IMR-90 (cell line): ENCODE data around the gene FIS1. TPM values are rescaled to one million over a fixed set of nuclear protein-coding genes. Genes with fewer than 3 reads are reported as not detected.

Experiments
- ATAC-seq: fragments of 200-7000 bp; cut with Tn5 transposase; 2 replicates; pipeline ENCODE4 v1.9.1; 2020; ENCODE audit warnings: low read depth, mild to moderate bottlenecking, moderate library complexity
- BruUV-seq: library from RNA; stranded (reverse); fragments of 400-500 nt; replicated peaks from 2 replicates; lab custom pipeline; 2021; lab: Mats Ljungman, UMichigan
- CTCF ChIA-PET: fragments of 300-600 bp; formaldehyde crosslinking; extraction: SDS; loops from one replicate; lab custom pipeline; 2021; ENCODE audit warnings: antibody characterized with exemption; lab: Yijun Ruan, JAX
- POLR2A ChIA-PET: fragments of 300-600 bp; sonication (Branson Sonifier 250); formaldehyde crosslinking; loops from one replicate; lab custom pipeline; 2022; ENCODE audit warnings: antibody characterized with exemption; ENCODE audit not compliant: unreplicated experiment; lab: Charles Lee
- DNase-seq: peaks from one replicate; pipeline ENCODE4 v3.0.0; 2013
- H2AFZ ChIP-seq: replicated peaks from 2 replicates; pipeline ENCODE3; 2013; ENCODE audit warnings: low read length, mild to moderate bottlenecking; ENCODE audit not compliant: poor library complexity
- H2AK5ac ChIP-seq: 2 replicates; pipeline ENCODE4 v1.6.1; 2013; ENCODE audit warnings: low read depth, low read length, inconsistent platforms
- H2AK9ac ChIP-seq: replicated peaks from 2 replicates; pipeline ENCODE3; 2013; ENCODE audit warnings: mild to moderate bottlenecking, low read depth, low read length, moderate library complexity; ENCODE audit not compliant: poor library complexity
- H2BK120ac ChIP-seq: 2 replicates; pipeline ENCODE4 v1.6.1; 2013; ENCODE audit warnings: low read depth, low read length, inconsistent platforms
- H2BK15ac ChIP-seq: 3 replicates; pipeline ENCODE4 v1.6.1; 2013; ENCODE audit warnings: low read depth, low read length, inconsistent platforms
- H2BK20ac ChIP-seq: 2 replicates; pipeline ENCODE4 v1.6.1; 2013; ENCODE audit warnings: low read depth, mild to moderate bottlenecking, inconsistent platforms, low read length, moderate library complexity
- H2BK5ac ChIP-seq: 2 replicates; pipeline ENCODE4 v1.6.1; 2013; ENCODE audit warnings: mild to moderate bottlenecking, low read depth, low read length, inconsistent platforms; ENCODE audit not compliant: poor library complexity, severe bottlenecking
- H3K14ac ChIP-seq: replicated peaks from 2 replicates; pipeline ENCODE4 v1.6.1; 2013; ENCODE audit warnings: low read depth, low read length, inconsistent platforms
- H3K18ac ChIP-seq: 2 replicates; pipeline ENCODE4 v1.6.1; 2013; ENCODE audit warnings: low read depth, low read length, control low read depth
- H3K23ac ChIP-seq: 2 replicates; pipeline ENCODE4 v1.6.1; 2013; ENCODE audit warnings: low read depth, low read length, inconsistent platforms
- H3K27ac ChIP-seq: 2 replicates; pipeline ENCODE4 v1.5.1; 2013; ENCODE audit warnings: mild to moderate bottlenecking, control low read depth, low read length; ENCODE audit not compliant: insufficient read depth
- H3K27me3 ChIP-seq: 2 replicates; pipeline ENCODE4 v1.6.1; 2013; ENCODE audit warnings: low read length; ENCODE audit not compliant: control insufficient read depth, insufficient read depth
- H3K36me3 ChIP-seq: 2 replicates; pipeline ENCODE4 v1.6.1; 2013; ENCODE audit warnings: low read length, mixed read lengths; ENCODE audit not compliant: control insufficient read depth, insufficient read depth
- H3K4ac ChIP-seq: 2 replicates; pipeline ENCODE4 v1.6.1; 2013; ENCODE audit warnings: low read depth, low read length, inconsistent platforms
- H3K4me1 ChIP-seq: 2 replicates; pipeline ENCODE4 v1.6.1; 2013; ENCODE audit warnings: low read length, mixed read lengths; ENCODE audit not compliant: control insufficient read depth, insufficient read depth
- H3K4me2 ChIP-seq: 2 replicates; pipeline ENCODE4 v1.6.1; 2013; ENCODE audit warnings: low read depth, mild to moderate bottlenecking, control low read depth, low read length, moderate library complexity
- H3K4me3 ChIP-seq: 2 replicates; pipeline ENCODE4 v1.5.1; 2013; ENCODE audit warnings: low read depth, mild to moderate bottlenecking, control low read depth, low read length, moderate library complexity; ENCODE audit not compliant: insufficient read depth
- H3K56ac ChIP-seq: 2 replicates; pipeline ENCODE4 v1.6.1; 2013; ENCODE audit warnings: low read length, inconsistent platforms; ENCODE audit not compliant: insufficient read depth; ENCODE audit errors: extremely low read depth
- H3K79me1 ChIP-seq, 2 experiments: 2 replicates each; pipeline ENCODE4 v1.6.1; 2013; ENCODE audit warnings: low read length in 2 of 2, inconsistent platforms in 1 of 2, low read depth in 1 of 2
- H3K9ac ChIP-seq: 2 replicates; pipeline ENCODE4 v1.6.1; 2013; ENCODE audit warnings: low read depth, low read length, control low read depth
- H3K9me1 ChIP-seq: 2 replicates; pipeline ENCODE4 v1.6.1; 2013; ENCODE audit warnings: low read length, inconsistent platforms; ENCODE audit not compliant: insufficient read depth
- H3K9me3 ChIP-seq: 2 replicates; pipeline ENCODE4 v1.6.1; 2013; ENCODE audit warnings: low read length; ENCODE audit not compliant: control insufficient read depth, insufficient read depth
- H4K20me1 ChIP-seq: 2 replicates; pipeline ENCODE4 v1.6.1; 2013; ENCODE audit warnings: low read length, inconsistent platforms; ENCODE audit not compliant: insufficient read depth
- H4K5ac ChIP-seq: 2 replicates; pipeline ENCODE4 v1.6.1; 2013; ENCODE audit warnings: mild to moderate bottlenecking, low read depth, low read length, control low read depth
- H4K8ac ChIP-seq, 2 experiments: 2 replicates each; pipeline ENCODE4 v1.6.1; 2013; ENCODE audit warnings: low read depth in 2 of 2, low read length in 2 of 2, control low read depth in 1 of 2, inconsistent platforms in 1 of 2
- H4K91ac ChIP-seq: 2 replicates; pipeline ENCODE4 v1.6.1; 2013; ENCODE audit warnings: low read depth, low read length, inconsistent platforms; ENCODE audit not compliant: insufficient read depth
- BHLHE40 ChIP-seq: fragments of 150-350 bp; IDR thresholded peaks from 2 replicates; pipeline ENCODE4 v1.6.1; 2016; ENCODE audit warnings: mild to moderate bottlenecking, low read depth, low read length
- CHD1 ChIP-seq: IDR thresholded peaks from 2 replicates; pipeline ENCODE4 v1.6.1; 2012; ENCODE audit warnings: low read depth, low read length, improper control_type of control experiment
- FOS ChIP-seq: fragments of 150-350 bp; IDR thresholded peaks from 2 replicates; pipeline ENCODE4 v1.6.1; 2016; ENCODE audit warnings: low read depth, low read length
- RAD21 ChIP-seq: IDR thresholded peaks from 2 replicates; pipeline ENCODE4 v1.6.1; 2012; ENCODE audit warnings: low read length, improper control_type of control experiment
- WGBS, 2 experiments: methylation state at CpG; one replicate each; pipeline versions ENCODE4 v1.1.5 to v1.1.7; 2013; ENCODE audit warnings: missing lambda C conversion rate in 2 of 2; ENCODE audit not compliant: insufficient read length in 1 of 2; ENCODE audit errors: extremely low coverage in 2 of 2; 5-methylcytosine and 5-hydroxymethylcytosine counted together
- dilution Hi-C: fragments of 300-500 bp; cut with HindIII; formaldehyde crosslinking; loops from one replicate; pipeline ENCODE4 v1.14.3; 2018; ENCODE audit warnings: low sequenced_read_pairs; ENCODE audit not compliant: unreplicated experiment
- in situ Hi-C: fragments of 300-500 bp; cut with MboI; formaldehyde crosslinking; loops from 3 replicates; pipeline ENCODE4 v1.14.3; 2019; ENCODE audit warnings: low sequenced_read_pairs, inconsistent platforms, mixed read lengths
- intact Hi-C: fragments of 100-400 bp; cut with micrococcal nuclease; formaldehyde crosslinking; loops from 2 replicates; pipeline ENCODE4 v1.10.0; 2022
- polyA plus RNA-seq, 3 experiments: library from polyadenylated mRNA; depleted of rRNA; stranded (reverse); fragments of >200 nt; gene quantifications; 2 replicates each; pipeline ENCODE4 v1.2.3, GENCODE V29; 2012; ENCODE audit warnings: low replicate concordance in 1 of 3
- total RNA-seq: library from RNA; depleted of rRNA; stranded (reverse); fragments of >200 nt; gene quantifications from 2 replicates; pipeline ENCODE4 v1.2.3, GENCODE V29; 2012
- TF ChIP-seq, protein P1 (sequence below): fragments of 150-350 bp; IDR thresholded peaks from 2 replicates; pipeline ENCODE4 v1.6.1; 2017; ENCODE audit warnings: mild to moderate bottlenecking, antibody characterized with exemption, low read length, low read depth

Gene FIS1
- total and polyA plus RNA-seq, 2 of the 4 experiments (the other 2 are of a cell fraction), result 293 to 489 TPM

GRCh38 chr7:101235522-101235921, 9.4 kb downstream of the FIS1 start:
- H3K9ac ChIP-seq, result no peak overlapping the region
- intact Hi-C loops (no loop called here), dilution Hi-C loops (no loop called here), in situ Hi-C loops (no loop called here)
- H4K20me1 ChIP-seq, result peaks cover 12% of the 10 kb centered on the region
- no peaks in the 10 kb centered on the region for H3K27me3 ChIP-seq
- TF ChIP-seq RAD21, result no peak
- TF ChIP-seq CHD1, result no peak
- TF ChIP-seq FOS, result no peak
- TF ChIP-seq, protein P1, sequence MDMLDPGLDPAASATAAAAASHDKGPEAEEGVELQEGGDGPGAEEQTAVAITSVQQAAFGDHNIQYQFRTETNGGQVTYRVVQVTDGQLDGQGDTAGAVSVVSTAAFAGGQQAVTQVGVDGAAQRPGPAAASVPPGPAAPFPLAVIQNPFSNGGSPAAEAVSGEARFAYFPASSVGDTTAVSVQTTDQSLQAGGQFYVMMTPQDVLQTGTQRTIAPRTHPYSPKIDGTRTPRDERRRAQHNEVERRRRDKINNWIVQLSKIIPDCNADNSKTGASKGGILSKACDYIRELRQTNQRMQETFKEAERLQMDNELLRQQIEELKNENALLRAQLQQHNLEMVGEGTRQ, result no peak
- no peak for TF ChIP-seq BHLHE40
- H3K18ac ChIP-seq, result no peak overlapping the region
- H4K91ac ChIP-seq, result no peak overlapping the region
- H2AK5ac ChIP-seq, result no peak overlapping the region
- H3K4me3 ChIP-seq, result no peak overlapping the region
- H3K4ac ChIP-seq, result no peak overlapping the region
- CTCF ChIA-PET, result interaction anchor here (0.6 kb wide), 1 partner anchor 434 kb away, joined by 5 read pairs; no protein-coding TSS in a partner anchor
- H3K27ac ChIP-seq, result no peak overlapping the region
- H3K79me1 ChIP-seq, result peaks cover 0 to 19% of the 10 kb centered on the region in 2 experiments; a peak in 2 of 4 replicates
- no peak overlapping the region for H3K14ac ChIP-seq
- no peak overlapping the region for H3K23ac ChIP-seq
- H2BK120ac ChIP-seq, result no peak overlapping the region
- no peak overlapping the region for H4K5ac ChIP-seq
- no peaks in the 10 kb centered on the region for H3K9me3 ChIP-seq
- WGBS, 2 experiments, result no CpG with 5 or more reads among the region's 9 CpGs
- ATAC-seq, result no peak
- H3K4me1 ChIP-seq, result peaks cover 8% of the 10 kb centered on the region
- no peak overlapping the region for H2AFZ ChIP-seq
- H2AK9ac ChIP-seq, result peak overlapping the region; percentile 42
- H2BK5ac ChIP-seq, result no peak overlapping the region
- POLR2A ChIA-PET, result no interaction called here
- no peak overlapping the region for H2BK20ac ChIP-seq
- no peak for DNase-seq
- BruUV-seq, result no TSS peak
- H3K36me3 ChIP-seq, result peaks cover 33% of the 10 kb centered on the region
- no peak overlapping the region for H3K56ac ChIP-seq
- no peak overlapping the region for H2BK15ac ChIP-seq
- H3K9me1 ChIP-seq, result peaks cover 4% of the 10 kb centered on the region
- no peak overlapping the region for H3K4me2 ChIP-seq
- no peak overlapping the region for H4K8ac ChIP-seq
